Activated naive CD8-positive, alpha-beta T cell treated with anti-CD3 and anti-CD28 coated beads, Interleukin-2, amount 50 U/mL, for 16 hours (primary cell): ENCODE measurements around the gene NSF.

ENCODE experiments used
- DNase-seq: peaks from one replicate; pipeline ENCODE4 v3.0.0-alpha.2; 2020; ENCODE audit warnings: low read depth, low spot score

NSF gene

GRCh38 chr17:46717999-46718398, 127.5 kb downstream of the NSF start:
- no peak for DNase-seq

- no peak for DNase-seq
Observed at GRCh38 chr17:46719891-46720290, 129.4 kb downstream of the NSF start.

GRCh38 chr17:46720408-46720807, 129.9 kb downstream of the NSF start:
- no peak for DNase-seq

GRCh38 chr17:46722662-46723285, 132.3 kb downstream of the NSF start:
- DNase-seq: no peak

GRCh38 chr17:46726206-46726605, 135.7 kb downstream of the NSF start:
- no peak for DNase-seq

- DNase-seq: no peak
Observed at GRCh38 chr17:46727572-46728348, 137.3 kb downstream of the NSF start.

GRCh38 chr17:46730026-46730425, 139.6 kb downstream of the NSF start:
- no peak for DNase-seq

GRCh38 chr17:46730679-46731078, 140.2 kb downstream of the NSF start:
- DNase-seq: no peak

- DNase-seq: no peak
Observed at GRCh38 chr17:46732160-46732559, 141.7 kb downstream of the NSF start.

- DNase-seq: no peak
Observed at GRCh38 chr17:46732754-46733398, 142.4 kb downstream of the NSF start.

GRCh38 chr17:46733837-46734475, 143.5 kb downstream of the NSF start:
- no peak for DNase-seq

- DNase-seq: no peak
Observed at GRCh38 chr17:46736100-46736499, 145.6 kb downstream of the NSF start.

- no peak for DNase-seq
Observed at GRCh38 chr17:46737326-46737725, 146.9 kb downstream of the NSF start.

GRCh38 chr17:46738544-46738943, 148.1 kb downstream of the NSF start:
- DNase-seq: no peak

- no peak for DNase-seq
Observed at GRCh38 chr17:46739982-46740381, 149.5 kb downstream of the NSF start.

- no peak for DNase-seq
Observed at GRCh38 chr17:46741122-46741730, 150.8 kb downstream of the NSF start.

GRCh38 chr17:46742565-46743270, 152.2 kb downstream of the NSF start:
- DNase-seq: no peak

GRCh38 chr17:46744441-46744840, 154.0 kb downstream of the NSF start:
- no peak for DNase-seq

GRCh38 chr17:46745376-46745775, 154.9 kb downstream of the NSF start:
- DNase-seq: no peak

GRCh38 chr17:46751425-46751824, 161.0 kb downstream of the NSF start:
- no peak for DNase-seq

GRCh38 chr17:46753776-46754175, 163.3 kb downstream of the NSF start:
- DNase-seq: no peak
